Calu3 (cell line): ENCODE measurements around the gene HLA-DOB. TPM values are rescaled to one million over a fixed set of nuclear protein-coding genes. Genes with fewer than 3 reads are reported as not detected.

ENCODE experiments used
- BruUV-seq: library from RNA; stranded (reverse); fragments of 400-500 nt; replicated peaks from 2 replicates; lab custom pipeline; 2021; lab: Mats Ljungman, UMichigan
- CTCF ChIA-PET: fragments of 300-600 bp; sonication (Branson Sonifier 250); formaldehyde crosslinking; loops from one replicate; lab custom pipeline; 2022; ENCODE audit warnings: antibody characterized with exemption; lab: Charles Lee
- DNase-seq: peaks from one replicate; pipeline ENCODE4 v3.0.0; 2022
- H3K27ac Mint-ChIP-seq: one replicate; pipeline ENCODE4 v1.8.0; 2022; ENCODE audit warnings: mixed read lengths; ENCODE audit not compliant: unreplicated experiment
- H3K27me3 Mint-ChIP-seq: one replicate; pipeline ENCODE4 v1.8.0; 2022; ENCODE audit warnings: mixed read lengths; ENCODE audit not compliant: unreplicated experiment
- H3K36me3 Mint-ChIP-seq: one replicate; pipeline ENCODE4 v1.8.0; 2022; ENCODE audit warnings: mild to moderate bottlenecking, moderate library complexity, mixed read lengths; ENCODE audit not compliant: insufficient read depth, unreplicated experiment
- H3K4me1 Mint-ChIP-seq: one replicate; pipeline ENCODE4 v1.8.0; 2022; ENCODE audit warnings: mild to moderate bottlenecking, low read depth, mixed read lengths; ENCODE audit not compliant: unreplicated experiment
- H3K4me3 Mint-ChIP-seq: one replicate; pipeline ENCODE4 v1.8.0; 2022; ENCODE audit warnings: mild to moderate bottlenecking, low read depth, moderate library complexity, mixed read lengths; ENCODE audit not compliant: unreplicated experiment
- H3K9me3 Mint-ChIP-seq: one replicate; pipeline ENCODE4 v1.8.0; 2022; ENCODE audit warnings: low read depth, mixed read lengths; ENCODE audit not compliant: unreplicated experiment
- intact Hi-C: fragments of 100-400 bp; cut with micrococcal nuclease; formaldehyde crosslinking; loops from one replicate; pipeline ENCODE4 v1.10.0; 2022; ENCODE audit not compliant: unreplicated experiment
- total RNA-seq: library from RNA; stranded (reverse); gene quantifications from 2 replicates; pipeline ENCODE4 v1.2.3, GENCODE V29; 2022
- TF ChIP-seq, protein P1 (sequence below): fragments of 200-600 bp; IDR thresholded peaks from one replicate; pipeline ENCODE4 v1.8.0; 2022; ENCODE audit warnings: antibody characterized with exemption; ENCODE audit not compliant: unreplicated experiment

HLA-DOB gene
- total RNA-seq, 1 experiment from 2014 or later = 0.97 TPM

- Mint-ChIP-seq H3K27ac (no peak overlapping the region), H3K36me3 (peaks cover 24% of the 10 kb centered on the region), H3K27me3 (no peaks in the 10 kb centered on the region), H3K4me3 (no peak overlapping the region), H3K9me3 (no peaks in the 10 kb centered on the region), H3K4me1 (peaks cover 36% of the 10 kb centered on the region)
- no TSS peak for BruUV-seq
- intact Hi-C loops = no loop called here
- TF ChIP-seq, protein P1, sequence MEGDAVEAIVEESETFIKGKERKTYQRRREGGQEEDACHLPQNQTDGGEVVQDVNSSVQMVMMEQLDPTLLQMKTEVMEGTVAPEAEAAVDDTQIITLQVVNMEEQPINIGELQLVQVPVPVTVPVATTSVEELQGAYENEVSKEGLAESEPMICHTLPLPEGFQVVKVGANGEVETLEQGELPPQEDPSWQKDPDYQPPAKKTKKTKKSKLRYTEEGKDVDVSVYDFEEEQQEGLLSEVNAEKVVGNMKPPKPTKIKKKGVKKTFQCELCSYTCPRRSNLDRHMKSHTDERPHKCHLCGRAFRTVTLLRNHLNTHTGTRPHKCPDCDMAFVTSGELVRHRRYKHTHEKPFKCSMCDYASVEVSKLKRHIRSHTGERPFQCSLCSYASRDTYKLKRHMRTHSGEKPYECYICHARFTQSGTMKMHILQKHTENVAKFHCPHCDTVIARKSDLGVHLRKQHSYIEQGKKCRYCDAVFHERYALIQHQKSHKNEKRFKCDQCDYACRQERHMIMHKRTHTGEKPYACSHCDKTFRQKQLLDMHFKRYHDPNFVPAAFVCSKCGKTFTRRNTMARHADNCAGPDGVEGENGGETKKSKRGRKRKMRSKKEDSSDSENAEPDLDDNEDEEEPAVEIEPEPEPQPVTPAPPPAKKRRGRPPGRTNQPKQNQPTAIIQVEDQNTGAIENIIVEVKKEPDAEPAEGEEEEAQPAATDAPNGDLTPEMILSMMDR = no peak
- CTCF ChIA-PET = interaction anchor here (0.7 to 2.9 kb wide), 3 partner anchors 14 to 1022 kb away, joined by 7 to 25 read pairs (median 8); partner anchors contain the start of genes PSMB8 and TAP2
- DNase-seq = no peak
Measured at GRCh38 chr6:32858194-32858593, 41.4 kb upstream of the HLA-DOB start.

DNA sequence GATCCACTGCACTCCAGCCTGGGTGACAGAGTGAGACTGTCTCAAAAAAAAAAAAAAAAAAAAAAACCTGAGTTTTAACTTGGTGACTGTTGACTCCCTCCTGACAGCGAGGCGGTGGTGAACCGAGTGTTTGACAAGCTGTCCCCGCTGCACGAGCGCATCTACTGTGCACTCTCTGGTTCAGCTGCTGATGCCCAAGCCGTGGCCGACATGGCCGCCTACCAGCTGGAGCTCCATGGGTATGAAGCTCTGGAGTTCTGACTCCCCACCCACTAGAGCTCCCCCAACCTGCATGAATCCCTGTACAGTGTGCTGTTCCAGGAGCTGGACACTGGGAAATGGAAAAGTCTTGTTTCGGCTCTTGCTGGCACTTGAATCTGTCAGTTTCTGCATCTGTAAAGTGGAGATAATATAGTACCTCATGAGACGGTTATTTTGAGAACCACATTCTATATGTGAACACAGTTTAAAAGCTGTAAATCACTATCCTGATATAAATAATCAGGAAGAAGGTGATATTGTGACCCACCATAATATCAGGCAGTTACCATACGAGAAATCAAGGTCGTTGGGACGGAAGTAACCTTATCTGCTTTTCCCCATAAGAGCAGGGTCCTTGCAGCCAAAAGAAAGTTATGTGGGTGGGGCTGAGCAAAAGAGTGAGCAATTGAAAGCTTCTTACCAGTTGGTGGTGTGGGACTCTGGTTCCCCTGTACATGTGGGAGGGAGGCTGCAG, 40.5 kb upstream of the HLA-DOB start:
- TF ChIP-seq, protein P1 = no peak
- no peak for DNase-seq
- H3K9me3 Mint-ChIP-seq = no peaks in the 10 kb centered on the region
- no TSS peak for BruUV-seq
- peaks cover 38% of the 10 kb centered on the region for H3K4me1 Mint-ChIP-seq
- intact Hi-C loops = no loop called here
- no peak overlapping the region for H3K4me3 Mint-ChIP-seq
- H3K27ac Mint-ChIP-seq = no peak overlapping the region
- H3K27me3 Mint-ChIP-seq = no peaks in the 10 kb centered on the region
- CTCF ChIA-PET = interaction anchor here (0.7 to 2.9 kb wide), 3 partner anchors 11 to 71 kb away, joined by 4 to 25 read pairs (median 7); partner anchors contain the start of gene TAP2
- H3K36me3 Mint-ChIP-seq = peaks cover 32% of the 10 kb centered on the region

DNA sequence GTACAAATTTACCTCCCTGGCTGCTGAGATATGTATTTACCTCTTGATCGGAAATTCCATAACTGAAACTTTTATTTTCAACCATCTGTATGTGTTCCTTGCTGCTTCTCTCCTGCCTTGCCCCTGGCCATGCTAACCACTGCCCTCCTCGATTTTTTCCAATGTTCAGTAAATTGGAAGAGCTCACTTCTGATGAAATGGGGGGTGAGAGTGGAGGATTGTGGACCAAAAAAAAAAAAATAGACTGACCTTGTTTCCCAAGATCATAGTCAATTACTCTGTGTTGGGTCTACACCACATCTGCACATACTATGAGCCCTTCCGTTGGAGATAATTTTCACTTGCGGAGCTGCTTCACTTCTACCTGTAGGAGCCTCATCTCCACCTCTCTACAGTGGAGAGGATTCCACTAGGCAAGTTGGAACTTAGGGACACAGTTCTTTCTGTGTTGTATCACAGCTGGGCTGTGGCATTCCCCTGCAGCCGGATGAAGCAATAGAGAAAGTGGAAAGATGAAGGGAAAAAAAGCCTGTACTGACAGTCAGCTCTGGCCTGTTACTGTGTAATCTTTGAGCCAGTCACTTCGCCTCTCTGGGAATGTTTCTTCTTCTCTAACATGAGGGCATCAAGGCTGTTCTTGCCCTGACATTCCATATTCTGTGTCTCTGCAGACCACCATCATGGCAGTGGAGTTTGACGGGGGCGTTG, 38.8 kb upstream of the HLA-DOB start:
- no peak for DNase-seq
- TF ChIP-seq, protein P1 = no peak
- Mint-ChIP-seq H3K9me3 (no peaks in the 10 kb centered on the region), H3K36me3 (peaks cover 28% of the 10 kb centered on the region), H3K4me1 (peaks cover 31% of the 10 kb centered on the region), H3K27ac (no peak overlapping the region), H3K4me3 (peak overlapping the region; percentile 100), H3K27me3 (no peaks in the 10 kb centered on the region)
- intact Hi-C loops = no loop called here
- no TSS peak for BruUV-seq
- CTCF ChIA-PET = interaction anchor here (0.5 to 4.1 kb wide), 6 partner anchors 11 to 1388 kb away, joined by 3 to 31 read pairs (median 14); partner anchors contain the start of genes PSMB8 and TAP2

DNA sequence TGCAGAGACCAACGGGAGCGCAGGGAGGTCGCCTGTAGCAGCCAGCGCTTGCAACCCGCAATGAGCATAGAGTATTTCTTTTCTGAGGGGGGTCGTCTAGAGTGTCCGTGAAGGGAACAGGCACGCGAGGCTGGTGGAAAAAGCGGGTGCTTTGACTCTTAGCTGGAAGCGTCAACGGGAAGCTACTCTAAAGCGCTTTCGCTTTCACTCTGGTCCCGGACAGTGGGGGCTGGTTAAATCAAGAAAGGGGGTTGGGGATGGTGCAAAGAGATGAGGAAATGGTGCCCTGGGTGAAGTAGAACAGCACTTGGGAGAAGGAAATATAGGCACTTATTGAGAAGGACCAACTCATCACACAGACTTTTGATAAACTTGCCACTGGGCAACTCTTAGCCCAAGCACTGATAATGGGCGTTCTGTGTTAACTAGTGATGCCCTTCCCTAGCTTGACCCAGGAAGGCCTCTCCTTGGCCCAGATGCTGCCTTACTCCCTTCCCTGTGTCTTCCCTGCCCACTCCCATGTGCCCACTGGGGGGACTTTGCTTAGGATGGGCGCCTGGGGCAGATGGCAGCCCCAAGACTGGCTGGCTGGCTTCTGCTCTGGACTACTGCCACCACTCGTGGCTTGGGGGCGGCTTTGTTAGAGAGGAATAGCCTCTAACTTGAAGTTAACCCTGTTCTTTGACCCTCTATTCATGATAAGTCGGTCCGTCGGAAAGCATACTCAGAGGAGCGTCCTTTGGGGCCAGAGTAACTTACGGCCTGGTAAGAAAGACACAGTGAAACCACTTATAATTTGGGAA, 37.8 kb upstream of the HLA-DOB start:
- Mint-ChIP-seq H3K27me3 (no peaks in the 10 kb centered on the region), H3K4me3 (peak overlapping the region; percentile 100), H3K4me1 (peaks cover 30% of the 10 kb centered on the region), H3K9me3 (no peaks in the 10 kb centered on the region), H3K27ac (peak overlapping the region; percentile 92), H3K36me3 (peaks cover 28% of the 10 kb centered on the region)
- peak; percentile 43 for DNase-seq
- TF ChIP-seq, protein P1 = no peak
- CTCF ChIA-PET = interaction anchor here (0.5 to 4.1 kb wide), 12 partner anchors 10 to 1389 kb away, joined by 3 to 131 read pairs (median 6); partner anchors contain the start of genes PSMB8 and TAP2
- intact Hi-C loops = no loop called here
- BruUV-seq = TSS peak; percentile 55
